ENCODE results near the gene FITM2. TPM values are rescaled to one million over a fixed set of nuclear protein-coding genes. Genes with fewer than 3 reads are reported as not detected.

The FITM2 gene
- total RNA-seq, 1 experiment from 2014 or later = 7.2 TPM

- CTCF ChIA-PET = interaction anchor here (0.7 to 1.9 kb wide), 3 partner anchors 16 to 28 kb away, joined by 4 to 12 read pairs (median 4); partner anchors contain the start of gene FITM2
- POLR2A ChIA-PET = no interaction called here
- H3K4me1 Mint-ChIP-seq (ENCODE audit: insufficient read depth, unreplicated experiment) = peaks cover 6% of the 10 kb centered on the region
- DNase-seq (ENCODE audit: unreplicated experiment) = no peak
- H3K36me3 Mint-ChIP-seq (ENCODE audit: insufficient read depth, unreplicated experiment) = peaks cover 3% of the 10 kb centered on the region
- intact Hi-C loops (cut with micrococcal nuclease) = no loop called here
- no TSS peak for BruUV-seq (replicated peaks)
- no peak overlapping the region for H3K27ac Mint-ChIP-seq (ENCODE audit: low read depth, unreplicated experiment)
- H3K9me3 Mint-ChIP-seq (ENCODE audit: unreplicated experiment) = no peaks in the 10 kb centered on the region
- H3K27me3 Mint-ChIP-seq (ENCODE audit: insufficient read depth, unreplicated experiment) = no peaks in the 10 kb centered on the region
- TF ChIP-seq CTCF (IDR thresholded peaks at IDR 0.05; ENCODE audit: unreplicated experiment) = no peak
- H3K4me3 Mint-ChIP-seq (ENCODE audit: unreplicated experiment) = no peak overlapping the region
Measured at GRCh38 chr20:44284032-44284431, 27.0 kb downstream of the FITM2 start.

- Mint-ChIP-seq H3K27ac (ENCODE audit: low read depth, unreplicated experiment) (no peak overlapping the region), H3K27me3 (ENCODE audit: insufficient read depth, unreplicated experiment) (no peaks in the 10 kb centered on the region), H3K4me1 (ENCODE audit: insufficient read depth, unreplicated experiment) (peaks cover 8% of the 10 kb centered on the region), H3K36me3 (ENCODE audit: insufficient read depth, unreplicated experiment) (peaks cover 6% of the 10 kb centered on the region), H3K9me3 (ENCODE audit: unreplicated experiment) (no peaks in the 10 kb centered on the region), H3K4me3 (ENCODE audit: unreplicated experiment) (no peak overlapping the region)
- no TSS peak for BruUV-seq (replicated peaks)
- ChIA-PET CTCF (interaction anchor here (0.6 to 2.2 kb wide), 6 partner anchors 18 to 226 kb away, joined by 3 to 9 read pairs (median 4); partner anchors contain the start of gene FITM2), POLR2A (interaction anchor here (1.2 to 1.5 kb wide), 2 partner anchors 30 to 70 kb away, joined by 4 read pairs; no protein-coding TSS in a partner anchor)
- no peak for TF ChIP-seq CTCF (IDR thresholded peaks at IDR 0.05; ENCODE audit: unreplicated experiment)
- DNase-seq (ENCODE audit: unreplicated experiment) = no peak
- intact Hi-C loops (cut with micrococcal nuclease) = no loop called here
Measured at GRCh38 chr20:44282192-44282591, 28.8 kb downstream of the FITM2 start.

- no peak overlapping the region for H3K4me3 Mint-ChIP-seq (ENCODE audit: unreplicated experiment)
- H3K27ac Mint-ChIP-seq (ENCODE audit: low read depth, unreplicated experiment) = no peak overlapping the region
- BruUV-seq (replicated peaks) = no TSS peak
- H3K27me3 Mint-ChIP-seq (ENCODE audit: insufficient read depth, unreplicated experiment) = no peaks in the 10 kb centered on the region
- TF ChIP-seq CTCF (IDR thresholded peaks at IDR 0.05; ENCODE audit: unreplicated experiment) = no peak
- H3K36me3 Mint-ChIP-seq (ENCODE audit: insufficient read depth, unreplicated experiment) = peaks cover 6% of the 10 kb centered on the region
- intact Hi-C loops (cut with micrococcal nuclease) = no loop called here
- DNase-seq (ENCODE audit: unreplicated experiment) = peak; percentile 27
- ChIA-PET CTCF (interaction anchor here (0.8 kb wide), 1 partner anchor 27 kb away, joined by 3 read pairs; no protein-coding TSS in a partner anchor), POLR2A (interaction anchor here (0.8 to 1.6 kb wide), 2 partner anchors 30 to 80 kb away, joined by 4 to 6 read pairs; partner anchors contain the start of gene FITM2)
- H3K9me3 Mint-ChIP-seq (ENCODE audit: unreplicated experiment) = no peaks in the 10 kb centered on the region
- H3K4me1 Mint-ChIP-seq (ENCODE audit: insufficient read depth, unreplicated experiment) = peaks cover 8% of the 10 kb centered on the region
Measured at GRCh38 chr20:44280387-44280786, 30.6 kb downstream of the FITM2 start.

- ChIA-PET CTCF (interaction anchor here (1.5 kb wide), 1 partner anchor 32 kb away, joined by 4 read pairs; the partner anchor contains the start of gene FITM2), POLR2A (interaction anchor here (0.6 to 1.3 kb wide), 3 partner anchors 11 to 527 kb away, joined by 3 to 4 read pairs (median 4); no protein-coding TSS in a partner anchor)
- DNase-seq (ENCODE audit: unreplicated experiment) = peak; percentile 81
- intact Hi-C loops (cut with micrococcal nuclease) = no loop called here
- TF ChIP-seq CTCF (IDR thresholded peaks at IDR 0.05; ENCODE audit: unreplicated experiment) = no peak
- BruUV-seq (replicated peaks) = no TSS peak
- Mint-ChIP-seq H3K4me1 (ENCODE audit: insufficient read depth, unreplicated experiment) (peaks cover 8% of the 10 kb centered on the region), H3K4me3 (ENCODE audit: unreplicated experiment) (peak overlapping the region; percentile 47), H3K36me3 (ENCODE audit: insufficient read depth, unreplicated experiment) (peaks cover 6% of the 10 kb centered on the region), H3K27ac (ENCODE audit: low read depth, unreplicated experiment) (peak overlapping the region; percentile 92), H3K9me3 (ENCODE audit: unreplicated experiment) (no peaks in the 10 kb centered on the region), H3K27me3 (ENCODE audit: insufficient read depth, unreplicated experiment) (no peaks in the 10 kb centered on the region)
Measured at GRCh38 chr20:44279228-44279627, 31.8 kb downstream of the FITM2 start.
